ENCODE measurements around the gene TBX1.

DNA sequence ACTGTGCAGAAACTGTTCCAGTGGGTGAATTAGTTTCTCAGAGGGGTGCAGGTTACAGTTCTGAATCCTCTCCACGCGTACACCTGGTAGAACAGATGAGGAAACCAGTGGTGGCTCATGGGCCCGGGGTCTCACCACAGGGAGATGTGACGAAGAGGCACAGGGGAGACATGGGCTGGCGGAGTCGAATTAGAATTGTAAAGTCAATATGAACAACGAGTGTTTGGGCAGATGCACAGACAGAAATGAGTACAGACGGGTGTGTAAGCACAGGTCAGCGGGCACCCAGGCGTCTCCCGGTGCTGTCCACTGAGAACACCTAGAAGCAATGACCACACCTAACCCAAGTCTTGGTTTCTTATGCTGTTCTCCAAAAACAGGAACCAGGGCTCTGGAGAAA, 52.3 kb downstream of the TBX1 start:
- no peak for TF ChIP-seq CTCF (IDR thresholded peaks at IDR 0.05; ENCODE audit: low read depth, low read length, poor library complexity, severe bottlenecking)
- TF ChIP-seq EZH2phosphoT487 (IDR thresholded peaks at IDR 0.05; ENCODE audit: borderline replicate concordance, low read length): no peak

Data from DOHH2 (cell line).